ENCODE data around the gene CCDC68. TPM values are rescaled to one million over a fixed set of nuclear protein-coding genes. Genes with fewer than 3 reads are reported as not detected.
"Not testable (repeated sequence)": the region's sequence is repeated elsewhere in the genome, so short reads cannot be mapped to it uniquely, and the experiment has no call there.

Gene CCDC68
- total RNA-seq, 2 experiments from 2014 or later, result not detected

DNA sequence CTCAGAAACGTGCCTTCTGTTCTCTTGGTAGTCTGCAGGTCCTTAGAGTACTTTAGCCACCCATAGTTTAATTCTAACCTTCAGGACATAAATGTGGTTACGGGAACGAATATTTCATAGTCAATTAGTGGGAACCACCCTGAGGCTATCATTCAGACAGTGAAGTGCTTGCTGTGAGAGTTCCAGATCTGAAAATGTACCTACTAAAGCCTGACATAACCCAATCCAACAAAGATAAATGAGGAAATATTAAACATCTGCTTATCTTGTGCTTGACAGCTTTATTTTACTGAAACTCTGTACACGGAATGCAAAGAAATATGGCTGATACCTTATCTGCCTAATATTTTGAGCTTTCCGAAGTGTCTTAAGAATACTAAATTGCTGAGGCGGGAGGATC, 88.0 kb downstream of the CCDC68 start:
- Mint-ChIP-seq H3K9me3 (ENCODE audit: low read depth) (no peaks in the 10 kb centered on the region), H3K36me3 (ENCODE audit: low read depth) (no peaks in the 10 kb centered on the region), H3K27ac (no peak overlapping the region), H3K4me1 (peaks cover 9% of the 10 kb centered on the region), H3K4me3 (no peak overlapping the region), H3K27me3 (no peaks in the 10 kb centered on the region)
- CTCF ChIA-PET, result no interaction called here
- POLR2A ChIA-PET, result no interaction called here
- DNase-seq (no peak), ATAC-seq (no peak)
- intact Hi-C loops (cut with DNase I, micrococcal nuclease), result no loop called here

DNA sequence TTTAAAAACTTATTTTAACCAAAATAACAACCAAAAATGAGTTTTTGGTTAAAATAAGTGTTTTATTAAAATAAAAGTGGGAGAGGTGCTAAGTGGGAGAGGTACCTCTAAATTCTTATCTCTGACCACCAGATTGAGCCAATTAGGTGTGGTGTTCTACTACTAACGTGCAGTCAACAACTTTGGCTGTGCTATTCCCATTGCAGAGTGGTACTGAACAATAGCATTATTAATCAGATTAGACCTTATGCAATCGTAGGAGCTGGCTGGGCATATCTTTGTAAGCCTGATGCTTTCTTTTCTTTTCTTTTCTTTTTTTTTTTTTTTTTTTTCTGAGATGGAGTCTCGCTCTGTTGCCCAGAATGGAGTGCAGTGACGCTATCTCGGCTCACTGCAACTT, 92.1 kb downstream of the CCDC68 start:
- CTCF ChIA-PET, result no interaction called here
- intact Hi-C loops (cut with DNase I, micrococcal nuclease), result no loop called here
- no peak for ATAC-seq

DNA sequence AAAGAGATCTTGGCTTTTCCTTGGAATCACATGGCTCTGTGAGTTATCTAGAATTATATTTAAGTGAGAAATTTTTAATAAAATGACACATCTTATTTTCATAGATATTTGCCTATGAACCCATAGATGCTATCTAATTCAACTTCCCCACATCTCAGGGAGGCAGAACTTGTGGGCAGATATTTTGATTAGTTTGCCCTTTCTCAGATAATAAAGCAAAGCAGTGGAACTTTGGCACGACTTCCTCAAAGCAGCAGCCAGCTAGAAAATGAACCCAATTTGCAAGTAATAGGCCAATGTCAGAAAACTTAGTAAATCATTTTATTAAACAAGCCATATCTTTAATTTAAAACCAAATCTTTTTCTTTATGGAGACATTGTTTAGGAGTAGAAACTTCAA, 98.3 kb downstream of the CCDC68 start:
- Mint-ChIP-seq H3K4me1 (no peaks in the 10 kb centered on the region), H3K4me3 (no peak overlapping the region), H3K9me3 (ENCODE audit: low read depth) (no peaks in the 10 kb centered on the region), H3K36me3 (ENCODE audit: low read depth) (no peaks in the 10 kb centered on the region), H3K27me3 (no peaks in the 10 kb centered on the region), H3K27ac (no peak overlapping the region)
- ATAC-seq (no peak), DNase-seq (no peak)
- CTCF ChIA-PET, result interaction anchor here (0.8 kb wide), 1 partner anchor 721 kb away, joined by 3 read pairs; no protein-coding TSS in a partner anchor
- intact Hi-C loops (cut with DNase I, micrococcal nuclease), result no loop called here
- POLR2A ChIA-PET, result interaction anchor here (1.6 kb wide), 1 partner anchor 33 kb away, joined by 4 read pairs; the partner anchor contains the start of gene RAB27B

More for the DNA sequence above, 92.1 kb downstream of the CCDC68 start:
- no peaks in the 10 kb centered on the region for H3K36me3 Mint-ChIP-seq (ENCODE audit: low read depth)
- H3K27me3 Mint-ChIP-seq, result no peaks in the 10 kb centered on the region
- no peak overlapping the region for H3K27ac Mint-ChIP-seq
- no peak overlapping the region for H3K4me3 Mint-ChIP-seq
- no peak for DNase-seq
- no peaks in the 10 kb centered on the region for H3K9me3 Mint-ChIP-seq (ENCODE audit: low read depth)
- no peaks in the 10 kb centered on the region for H3K4me1 Mint-ChIP-seq
- POLR2A ChIA-PET, result no interaction called here

DNA sequence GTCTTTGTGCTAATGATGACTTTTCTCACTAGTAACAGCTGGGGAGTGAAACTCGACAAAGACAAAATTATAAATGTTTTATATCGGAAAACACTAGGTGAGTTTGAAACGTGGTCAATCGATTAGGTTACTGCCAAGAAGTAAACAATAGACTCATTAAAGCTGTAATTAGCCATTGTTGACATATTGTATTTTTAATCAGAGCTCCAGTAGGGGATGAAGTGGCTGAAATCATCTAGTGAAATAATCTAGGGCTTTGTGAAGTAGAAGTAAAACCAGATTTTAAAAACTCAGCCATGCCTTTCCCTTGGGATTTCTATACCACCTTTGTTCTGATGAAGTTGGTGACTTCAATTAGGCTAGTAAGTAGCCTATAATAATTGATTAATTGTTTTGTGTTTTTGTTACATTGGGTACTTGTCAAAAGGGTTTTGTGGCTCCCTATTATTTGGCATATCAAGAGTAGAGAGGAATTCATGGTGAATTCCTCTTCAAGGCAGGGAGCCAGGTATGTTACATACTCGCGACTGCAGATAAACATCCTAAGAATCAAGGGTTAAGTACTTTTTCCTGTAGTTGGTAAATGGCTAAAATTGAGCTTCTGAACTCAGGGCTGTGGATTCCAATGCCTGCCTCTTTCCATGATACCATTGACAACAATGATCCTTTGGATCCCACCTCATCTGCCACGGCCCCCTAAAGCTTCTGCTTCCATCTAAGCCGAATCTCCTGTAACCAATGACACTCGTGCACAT, 99.4 kb downstream of the CCDC68 start:
- CTCF ChIA-PET, result interaction anchor here (0.5 kb wide), 1 partner anchor 541 kb away, joined by 3 read pairs; no protein-coding TSS in a partner anchor
- H3K9me3 Mint-ChIP-seq (ENCODE audit: low read depth), result no peaks in the 10 kb centered on the region
- H3K27me3 Mint-ChIP-seq, result no peaks in the 10 kb centered on the region
- DNase-seq, result no peak
- ATAC-seq, result no peak
- no peak overlapping the region for H3K4me3 Mint-ChIP-seq
- intact Hi-C loops (cut with DNase I, micrococcal nuclease), result no loop called here
- POLR2A ChIA-PET, result no interaction called here
- H3K27ac Mint-ChIP-seq, result no peak overlapping the region
- no peaks in the 10 kb centered on the region for H3K4me1 Mint-ChIP-seq
- no peaks in the 10 kb centered on the region for H3K36me3 Mint-ChIP-seq (ENCODE audit: low read depth)

DNA sequence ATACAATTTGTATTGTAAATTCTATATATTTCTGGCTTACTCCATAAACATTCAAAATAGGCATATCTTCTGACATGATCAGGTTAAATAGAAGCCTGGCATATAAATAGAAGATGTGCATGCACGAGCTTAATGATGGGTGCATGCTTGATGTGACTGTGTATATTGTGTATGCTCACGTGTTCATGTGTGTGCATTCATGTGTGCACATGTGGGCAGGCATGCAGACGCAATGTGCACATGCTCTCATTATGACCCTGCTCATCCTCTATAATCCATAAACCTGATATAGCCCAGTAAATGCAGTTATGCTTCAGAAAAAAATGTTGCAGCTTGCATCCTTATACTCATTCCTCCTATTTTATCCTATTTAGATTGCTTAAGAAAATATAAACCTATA, 101.8 kb downstream of the CCDC68 start:
- H3K36me3 Mint-ChIP-seq (ENCODE audit: low read depth), result no peaks in the 10 kb centered on the region
- H3K4me3 Mint-ChIP-seq, result no peak overlapping the region
- H3K9me3 Mint-ChIP-seq (ENCODE audit: low read depth), result no peaks in the 10 kb centered on the region
- H3K27ac Mint-ChIP-seq, result no peak overlapping the region
- no peak for DNase-seq
- ATAC-seq, result no peak
- H3K27me3 Mint-ChIP-seq, result no peaks in the 10 kb centered on the region
- ChIA-PET CTCF (no interaction called here), POLR2A (no interaction called here)
- H3K4me1 Mint-ChIP-seq, result peaks cover 11% of the 10 kb centered on the region
- intact Hi-C loops (cut with DNase I, micrococcal nuclease), result no loop called here

DNA sequence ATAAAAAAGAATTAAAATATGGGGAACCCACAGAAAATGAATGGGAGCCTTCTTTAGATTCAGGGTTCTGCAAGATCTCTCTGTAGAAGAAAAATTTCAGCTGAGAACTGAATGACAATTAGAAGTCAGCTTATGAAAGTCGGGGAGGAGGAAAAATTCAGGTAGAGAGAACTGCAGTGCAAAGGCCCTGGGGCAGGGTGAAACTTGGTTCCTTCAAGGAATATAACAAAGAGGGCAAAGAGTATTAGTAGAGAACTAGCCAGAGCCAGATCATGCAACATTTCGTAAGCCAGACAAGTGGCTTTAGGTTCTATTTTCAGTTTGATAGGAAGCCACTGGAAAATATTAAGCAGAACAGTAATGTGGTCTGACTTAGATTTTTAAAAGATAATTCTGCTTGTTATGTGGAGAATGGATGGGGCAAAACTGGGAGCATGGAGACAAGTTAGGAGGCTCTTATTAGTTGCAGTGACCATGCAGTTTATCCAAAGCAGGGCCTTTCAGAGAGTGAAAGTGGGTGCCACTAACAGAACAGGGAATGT, 103.1 kb downstream of the CCDC68 start:
- intact Hi-C loops (cut with DNase I, micrococcal nuclease), result no loop called here
- Mint-ChIP-seq H3K27me3 (no peaks in the 10 kb centered on the region), H3K36me3 (ENCODE audit: low read depth) (no peaks in the 10 kb centered on the region), H3K9me3 (ENCODE audit: low read depth) (no peaks in the 10 kb centered on the region), H3K4me1 (peaks cover 17% of the 10 kb centered on the region), H3K4me3 (no peak overlapping the region), H3K27ac (no peak overlapping the region)
- ATAC-seq, result no peak
- ChIA-PET POLR2A (no interaction called here), CTCF (no interaction called here)
- no peak for DNase-seq

DNA sequence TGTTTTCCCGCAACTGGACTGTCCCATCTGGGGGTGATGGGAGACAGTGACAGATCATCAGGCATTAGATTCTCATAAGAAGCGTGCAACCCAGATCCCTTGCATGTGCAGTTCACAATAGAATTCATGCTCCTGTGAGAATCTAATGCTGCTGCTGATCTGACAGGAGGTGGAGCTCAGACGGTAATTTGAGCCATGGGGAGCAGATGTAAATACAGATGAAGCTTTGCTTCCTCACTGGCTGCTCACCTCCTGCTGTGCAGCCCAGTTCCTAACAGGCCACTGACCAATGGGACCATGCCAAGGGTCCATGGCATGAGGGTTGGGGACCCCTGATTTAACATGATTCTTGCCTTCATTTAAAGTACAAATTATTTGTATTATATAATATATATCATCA, 104.2 kb downstream of the CCDC68 start:
- H3K9me3 Mint-ChIP-seq (ENCODE audit: low read depth); POLR2A ChIA-PET; H3K36me3 Mint-ChIP-seq (ENCODE audit: low read depth); DNase-seq; intact Hi-C loops (cut with DNase I, micrococcal nuclease); H3K27me3 Mint-ChIP-seq; ATAC-seq; H3K27ac Mint-ChIP-seq; H3K4me3 Mint-ChIP-seq: not testable (repeated sequence)
- H3K4me1 Mint-ChIP-seq, result peaks cover 17% of the 10 kb centered on the region
- CTCF ChIA-PET, result interaction anchor here (0.8 kb wide), 1 partner anchor 9 kb away, joined by 3 read pairs; no protein-coding TSS in a partner anchor

DNA sequence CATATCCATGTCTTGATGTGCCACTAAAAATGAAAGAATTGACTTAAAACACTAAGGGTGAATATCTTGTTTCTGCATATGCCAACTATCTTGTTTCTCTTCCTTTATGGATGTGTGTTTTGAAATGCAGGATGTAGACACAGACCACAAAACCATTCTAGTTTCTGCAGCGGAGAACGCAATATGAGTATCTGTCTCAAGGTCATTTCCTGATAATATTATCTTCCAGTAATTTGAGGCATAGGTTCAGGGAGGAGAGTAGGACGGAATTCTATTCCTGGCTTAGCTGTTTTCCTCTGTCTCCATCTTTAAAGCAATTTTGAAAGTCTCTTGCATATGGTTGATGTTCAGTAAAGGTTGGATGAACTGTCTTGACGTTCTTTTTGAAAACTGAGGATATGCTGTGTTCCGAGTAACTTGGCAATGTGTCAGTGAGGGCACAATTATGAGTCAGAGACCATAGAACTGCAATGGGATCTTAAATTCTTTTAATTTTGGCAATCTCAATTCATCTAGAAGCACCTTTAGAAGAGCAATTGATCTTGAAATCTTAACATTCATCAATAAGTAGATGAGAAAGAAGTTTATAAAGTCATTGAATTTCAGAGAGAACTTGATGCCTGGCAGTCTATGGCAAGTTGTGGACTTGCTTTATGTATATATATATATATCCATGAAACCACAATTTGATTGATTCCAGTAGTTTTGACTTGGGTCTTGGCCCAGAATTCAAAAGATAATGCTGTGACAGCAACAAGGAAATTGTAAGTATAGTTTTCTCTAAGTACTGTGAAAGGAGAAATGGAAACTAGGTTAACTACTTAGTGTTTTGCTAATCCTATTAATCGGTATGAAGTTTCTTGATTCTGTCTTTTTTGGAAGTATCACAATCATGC, 106.2 kb downstream of the CCDC68 start:
- ATAC-seq, result peak; percentile 80
- DNase-seq, result peak; percentile 29
- no peaks in the 10 kb centered on the region for H3K27me3 Mint-ChIP-seq
- no peaks in the 10 kb centered on the region for H3K9me3 Mint-ChIP-seq (ENCODE audit: low read depth)
- CTCF ChIA-PET, result no interaction called here
- H3K4me3 Mint-ChIP-seq, result peak overlapping the region; percentile 49
- peaks cover 17% of the 10 kb centered on the region for H3K4me1 Mint-ChIP-seq
- H3K27ac Mint-ChIP-seq, result peak overlapping the region; percentile 3
- intact Hi-C loops (cut with DNase I, micrococcal nuclease), result loop anchor here in 1 of 2 experiments (1.0 to 2.0 kb wide), 3 partner anchors 16 to 141 kb away; no protein-coding TSS in a partner anchor
- no peaks in the 10 kb centered on the region for H3K36me3 Mint-ChIP-seq (ENCODE audit: low read depth)
- POLR2A ChIA-PET, result no interaction called here

Other genes with a start within 250 kb of the CCDC68 start
- gene RAB27B, start 131.0 kb downstream of the CCDC68 start, total RNA-seq, result under 1 TPM; 0.35 to 0.53 TPM